ENCODE results near the gene NCL. TPM values are rescaled to one million over a fixed set of nuclear protein-coding genes. Genes with fewer than 3 reads are reported as not detected.

Gene NCL
- total and polyA plus RNA-seq, 2 of the 13 experiments (the other 11 are each of a cell fraction or from before 2014, with no cell fraction given): 105 to 779 TPM

DNA sequence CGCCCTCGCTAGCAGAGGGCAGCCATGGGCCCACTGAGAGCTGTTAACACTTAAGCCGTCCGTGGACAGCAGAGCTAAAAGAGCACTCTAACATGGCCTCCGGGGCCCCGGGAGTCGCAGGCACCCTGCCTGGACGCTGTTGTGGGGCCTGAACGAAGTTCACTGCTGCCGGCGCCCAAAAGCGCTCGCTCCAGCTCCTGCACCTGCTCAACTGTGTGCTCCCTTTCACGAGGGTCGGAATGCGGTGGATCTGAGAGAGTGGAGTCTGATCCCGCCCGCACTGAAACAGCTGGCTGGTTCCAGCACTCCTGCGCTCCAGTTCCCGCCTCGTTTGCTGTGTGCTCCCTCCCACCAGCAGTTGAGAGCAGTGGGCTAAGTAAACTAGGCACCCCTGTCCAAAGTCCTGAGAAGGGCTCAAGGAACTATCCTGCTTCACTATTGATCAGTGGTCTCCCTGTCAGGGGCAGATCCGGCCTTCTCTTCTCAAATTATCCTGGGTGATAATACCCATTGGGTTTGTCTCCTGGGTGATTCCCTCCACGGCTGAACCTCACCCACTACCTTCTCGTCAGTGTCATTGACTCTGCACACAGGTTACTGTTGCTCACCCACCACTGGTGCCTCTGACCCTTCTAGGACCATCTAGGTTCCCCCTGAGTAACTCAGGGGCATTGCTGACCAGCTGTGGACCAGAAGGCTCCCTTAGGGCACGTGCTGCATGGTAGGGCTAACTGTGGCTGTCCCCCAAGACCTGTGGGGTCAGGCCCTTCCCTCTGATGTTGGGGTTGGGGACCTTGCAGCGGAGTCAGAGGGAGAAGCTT lies 45.3 kb downstream of the NCL start:
- intact Hi-C loops (cut with micrococcal nuclease; ENCODE audit: unreplicated experiment): no loop called here
- Histone ChIP-seq H3K4me3 (replicated peaks in 1 of 3; ENCODE audit: insufficient read depth in 1 of 3, low read depth in 2 of 3, low read length in 3 of 3) (peak overlapping the region; percentile 17 to 56 (median 21); a peak in 5 of 6 replicates), H3K27me3 (ENCODE audit: control insufficient read depth in 1 of 2, insufficient read depth in 2 of 2, low read length in 2 of 2) (no peaks in the 10 kb centered on the region; a peak in 2 of 5 replicates), H2AFZ (ENCODE audit: low read length) (peak overlapping the region; percentile 1), H3K4me1 (ENCODE audit: insufficient read depth, low read length) (peaks cover 41% of the 10 kb centered on the region), H4K20me1 (ENCODE audit: insufficient read depth, low read length) (no peaks in the 10 kb centered on the region), H3K9ac (ENCODE audit: insufficient read depth, low read depth, low read length) (peak overlapping the region; percentile 44; the same call in 1 of the 2 replicates), H3K4me2 (ENCODE audit: low read depth, low read length) (peak overlapping the region; percentile 84), H3K36me3 (replicated peaks in 1 of 2; ENCODE audit: control insufficient read depth in 1 of 2, insufficient read depth in 2 of 2, low read length in 2 of 2) (no peaks in the 10 kb centered on the region), H3K79me2 (ENCODE audit: insufficient read depth, low read length) (no peaks in the 10 kb centered on the region), H3K9me3 (ENCODE audit: low read length) (no peaks in the 10 kb centered on the region), H3K27ac (ENCODE audit: extremely low read length, insufficient read depth, low read length) (peak overlapping the region; percentile 2)
- 16% methylated on average over 21 of the region's 26 CpGs for WGBS (ENCODE audit: low lambda C conversion rate)
- CTCF ChIA-PET (ENCODE audit: low intra/inter-chr PET ratio, low total read pairs): no interaction called here
- in situ Hi-C loops (cut with HindIII; ENCODE audit: extremely low pct_ligation_motif_present, low pct_unique_long_range_greater_than_20kb): loop anchor here (10.0 kb wide), 1 partner anchor 314 kb away; no protein-coding TSS in a partner anchor
- DNase-seq (ENCODE audit: low spot score) (peak; percentile 39), FAIRE-seq (no peak), ATAC-seq (peak; percentile 83)
- POLR2A ChIA-PET: interaction anchor here (3.9 kb wide), 1 partner anchor 46 kb away, joined by 21 read pairs; the partner anchor contains the start of gene NCL
- no TSS peak for BruUV-seq (replicated peaks)
- no peak for TF ChIP-seq ZNF75D (CRISPR knock-in tag; IDR thresholded peaks at IDR 0.05; ENCODE audit: borderline replicate concordance)
- TF ChIP-seq, protein P1, sequence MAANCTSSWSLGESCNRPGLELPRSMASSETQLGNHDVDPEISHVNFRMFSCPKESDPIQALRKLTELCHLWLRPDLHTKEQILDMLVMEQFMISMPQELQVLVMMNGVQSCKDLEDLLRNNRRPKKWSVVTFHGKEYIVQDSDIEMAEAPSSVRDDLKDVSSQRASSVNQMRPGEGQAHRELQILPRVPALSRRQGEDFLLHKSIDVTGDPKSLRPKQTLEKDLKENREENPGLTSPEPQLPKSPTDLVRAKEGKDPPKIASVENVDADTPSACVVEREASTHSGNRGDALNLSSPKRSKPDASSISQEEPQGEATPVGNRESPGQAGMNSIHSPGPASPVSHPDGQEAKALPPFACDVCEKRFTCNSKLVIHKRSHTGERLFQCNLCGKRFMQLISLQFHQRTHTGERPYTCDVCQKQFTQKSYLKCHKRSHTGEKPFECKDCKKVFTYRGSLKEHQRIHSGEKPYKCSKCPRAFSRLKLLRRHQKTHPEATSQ (CRISPR knock-in tag; IDR thresholded peaks at IDR 0.05; ENCODE audit: borderline replicate concordance): 0 out of 2 replicates have a peak, but pooled peaks have one; percentile 43
- no peak for TF ChIP-seq GMEB2 (CRISPR knock-in tag; IDR thresholded peaks at IDR 0.05; ENCODE audit: low read depth)
- TF ChIP-seq ZNF557 (CRISPR knock-in tag; IDR thresholded peaks at IDR 0.05): no peak
- no peak for TF ChIP-seq ZFP36L1 (CRISPR knock-in tag; IDR thresholded peaks at IDR 0.05)
- TF ChIP-seq GATAD2A (CRISPR knock-in tag; IDR thresholded peaks at IDR 0.05): peak; percentile 25; the same call in 1 of the 2 replicates
- TF ChIP-seq THAP8 (CRISPR knock-in tag; IDR thresholded peaks at IDR 0.05; ENCODE audit: borderline replicate concordance): no peak
- TF ChIP-seq, protein P2, sequence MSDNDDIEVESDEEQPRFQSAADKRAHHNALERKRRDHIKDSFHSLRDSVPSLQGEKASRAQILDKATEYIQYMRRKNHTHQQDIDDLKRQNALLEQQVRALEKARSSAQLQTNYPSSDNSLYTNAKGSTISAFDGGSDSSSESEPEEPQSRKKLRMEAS (IDR thresholded peaks at IDR 0.05): peak; percentile 79
- no peak for TF ChIP-seq NFYC (CRISPR knock-in tag; IDR thresholded peaks at IDR 0.05)
- no peak for TF ChIP-seq ZNF382 (CRISPR knock-in tag; IDR thresholded peaks at IDR 0.05; ENCODE audit: borderline replicate concordance)
- peak; percentile 60 for TF ChIP-seq ZNF781 (CRISPR knock-in tag; IDR thresholded peaks at IDR 0.05; ENCODE audit: borderline replicate concordance, not compliant biosample characterization)
- no peak; the same call in 1 of the 2 replicates for TF ChIP-seq ZNF773 (CRISPR knock-in tag; IDR thresholded peaks at IDR 0.05; ENCODE audit: borderline replicate concordance)
- no peak for TF ChIP-seq NR2F2 (IDR thresholded peaks at IDR 0.05; ENCODE audit: borderline replicate concordance, low read depth)
- no peak for TF ChIP-seq ZNF264 (CRISPR knock-in tag; IDR thresholded peaks at IDR 0.05)
- TF ChIP-seq ZNF850 (CRISPR knock-in tag; conservative IDR thresholded peaks at IDR 0.05): no peak
- no peak; the same call in 1 of the 2 replicates for TF ChIP-seq ZNF558 (CRISPR knock-in tag; IDR thresholded peaks at IDR 0.05; ENCODE audit: borderline replicate concordance)
- no peak for TF ChIP-seq PTBP1 (IDR thresholded peaks at IDR 0.05; ENCODE audit: low read depth, low read length, poor library complexity, severe bottlenecking)
- TF ChIP-seq ZFP41 (CRISPR knock-in tag; IDR thresholded peaks at IDR 0.05; ENCODE audit: borderline replicate concordance): no peak
- no peak for TF ChIP-seq ZBTB21 (CRISPR knock-in tag; IDR thresholded peaks at IDR 0.05)
- no peak for TF ChIP-seq CC2D1A (CRISPR knock-in tag; IDR thresholded peaks at IDR 0.05)
- no peak for TF ChIP-seq NBN (conservative IDR thresholded peaks at IDR 0.05)
- TF ChIP-seq CENPT (CRISPR knock-in tag; IDR thresholded peaks at IDR 0.05; ENCODE audit: low read depth): no peak

Measured in HepG2 (cell line).